NCI-H226 (cell line): ENCODE results near the gene MT1X.
"Not testable (repeated sequence)": the region's sequence is repeated elsewhere in the genome, so short reads cannot be mapped to it uniquely, and the experiment has no call there.

ENCODE experiments used
- DNase-seq: peaks from one replicate; pipeline ENCODE4 v3.0.0-alpha.2; 2015

The MT1X gene

GRCh38 chr16:56657555-56658326, 24.5 kb upstream of the MT1X start, which contains the start of gene MT1F:
Gene MT1F, plus strand, starts transcription at chr16:56657959. Its CDS starts 100 bp downstream, at chr16:56658059.
- peak; percentile 72 for DNase-seq

- no peak for DNase-seq
These were observed 23.9 kb upstream of the MT1X start for GRCh38 chr16:56658327-56658875.

DNA sequence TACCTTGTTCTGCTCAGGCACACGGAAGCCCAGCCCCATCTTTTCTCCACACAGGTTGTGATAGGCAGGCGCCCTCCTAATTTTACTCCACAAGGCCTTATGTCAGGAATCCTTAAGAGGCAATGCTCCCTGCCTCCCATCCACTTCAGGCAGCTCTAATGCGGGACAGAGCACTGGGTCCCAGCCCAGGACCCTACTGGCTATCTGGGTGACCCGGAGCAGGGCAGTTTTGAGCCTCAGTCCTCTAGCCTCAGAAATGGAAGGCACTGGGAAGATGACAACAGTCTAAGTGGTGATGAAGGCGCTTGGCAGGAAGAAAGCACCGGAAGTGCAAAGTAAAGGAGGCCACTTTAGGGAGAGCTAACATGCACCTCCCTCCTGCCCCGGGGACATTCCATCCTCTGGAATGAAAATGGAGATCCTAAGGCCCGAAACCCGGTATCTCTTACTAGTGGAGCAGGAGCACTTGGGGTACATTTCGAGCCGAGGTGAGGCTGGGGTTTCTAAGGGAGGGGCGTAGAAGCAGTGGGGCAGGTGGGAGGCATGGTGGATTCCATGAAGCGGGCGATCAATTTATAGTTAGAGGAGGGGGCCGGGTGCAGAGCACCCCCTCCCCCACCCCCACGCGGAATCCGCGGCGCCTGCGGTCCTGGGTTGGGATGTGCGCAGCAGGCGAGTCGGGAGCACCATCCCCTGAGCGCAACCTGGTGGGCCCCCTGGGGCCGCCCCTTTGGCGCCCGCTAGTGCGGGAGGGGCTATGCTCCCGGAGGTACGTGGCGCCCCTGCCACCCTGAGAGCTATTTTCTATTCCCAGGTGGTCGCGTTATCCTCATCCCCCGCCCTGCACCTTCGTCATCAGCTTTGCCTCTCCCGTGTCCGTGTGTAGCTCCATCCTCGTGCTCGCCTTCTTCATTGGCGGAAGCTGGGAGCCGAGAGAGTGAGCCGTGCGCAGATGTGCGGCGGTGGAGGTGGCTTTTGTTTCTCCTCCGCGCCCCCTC, 19.6 kb upstream of the MT1X start:
- no peak for DNase-seq

DNA sequence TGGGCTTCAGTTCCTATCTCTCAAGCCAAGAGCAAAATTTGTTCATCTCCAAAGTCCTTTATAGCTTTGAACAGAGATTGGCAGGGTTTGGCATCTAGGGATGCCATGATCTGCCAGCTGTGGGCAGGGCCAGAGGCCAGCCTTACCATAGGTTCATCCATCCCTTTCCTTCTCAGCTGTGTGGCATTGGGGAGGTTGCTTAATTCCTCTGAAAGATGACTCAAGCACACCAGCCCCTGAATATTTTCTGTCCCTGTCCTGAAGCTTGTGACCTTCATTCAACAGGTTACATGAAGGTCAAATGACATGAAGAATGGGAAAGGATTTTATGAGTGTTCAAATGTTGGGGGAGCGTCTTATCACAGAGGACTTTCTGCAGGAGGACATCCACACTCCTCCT, 17.8 kb upstream of the MT1X start:
- no peak for DNase-seq

DNA sequence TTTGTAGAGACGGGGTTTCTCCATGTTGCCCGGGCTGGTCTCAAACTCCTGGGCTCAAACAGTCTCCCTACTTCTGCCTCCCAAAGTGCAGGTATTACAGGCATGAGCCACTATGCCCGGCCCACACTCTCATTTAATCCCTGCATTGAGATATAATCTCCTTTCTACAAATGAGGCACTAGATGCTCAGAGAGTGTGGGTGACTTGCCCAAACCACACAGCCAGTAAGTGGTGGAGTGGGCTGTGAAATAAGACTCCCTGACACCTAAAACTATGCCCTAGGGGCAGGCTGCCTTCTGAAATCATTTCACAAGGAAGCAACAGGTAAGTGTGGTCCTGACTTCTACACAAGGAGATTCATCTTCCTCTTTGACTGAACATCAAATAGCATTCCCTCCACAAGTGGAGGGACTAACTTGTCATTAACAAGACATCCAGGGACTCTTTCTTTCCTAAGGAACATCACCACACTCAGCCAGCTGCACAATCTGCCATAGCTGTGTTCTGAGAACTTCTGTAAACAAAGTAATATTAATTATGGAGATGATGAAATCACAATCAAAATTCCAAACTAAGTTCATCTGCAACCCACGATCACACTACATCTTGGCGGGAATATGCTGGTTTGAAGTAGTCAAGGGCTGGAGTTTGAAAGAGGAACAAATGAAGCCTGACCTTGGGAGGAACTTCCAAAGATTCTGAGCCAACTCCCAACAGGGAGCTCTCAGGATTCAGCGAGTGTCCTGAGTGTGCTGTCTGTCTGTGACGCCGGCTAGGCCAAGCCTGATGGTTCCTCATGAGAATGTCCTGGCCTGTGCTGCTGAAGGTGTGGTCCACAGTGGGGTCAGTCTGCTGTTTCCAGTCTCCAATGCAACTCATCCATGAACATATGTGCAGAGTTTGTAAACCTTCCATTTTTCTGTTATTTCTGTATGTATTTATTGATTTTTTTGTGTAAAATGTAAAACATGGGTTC, 16.7 kb upstream of the MT1X start:
- DNase-seq, result not testable (repeated sequence)

GRCh38 chr16:56667581-56668571, 14.4 kb upstream of the MT1X start, which contains the start of gene MT1G:
Gene MT1G, minus strand, starts transcription at chr16:56668065. Its CDS starts 72 bp downstream, at chr16:56667993.
- DNase-seq, result no peak

DNA sequence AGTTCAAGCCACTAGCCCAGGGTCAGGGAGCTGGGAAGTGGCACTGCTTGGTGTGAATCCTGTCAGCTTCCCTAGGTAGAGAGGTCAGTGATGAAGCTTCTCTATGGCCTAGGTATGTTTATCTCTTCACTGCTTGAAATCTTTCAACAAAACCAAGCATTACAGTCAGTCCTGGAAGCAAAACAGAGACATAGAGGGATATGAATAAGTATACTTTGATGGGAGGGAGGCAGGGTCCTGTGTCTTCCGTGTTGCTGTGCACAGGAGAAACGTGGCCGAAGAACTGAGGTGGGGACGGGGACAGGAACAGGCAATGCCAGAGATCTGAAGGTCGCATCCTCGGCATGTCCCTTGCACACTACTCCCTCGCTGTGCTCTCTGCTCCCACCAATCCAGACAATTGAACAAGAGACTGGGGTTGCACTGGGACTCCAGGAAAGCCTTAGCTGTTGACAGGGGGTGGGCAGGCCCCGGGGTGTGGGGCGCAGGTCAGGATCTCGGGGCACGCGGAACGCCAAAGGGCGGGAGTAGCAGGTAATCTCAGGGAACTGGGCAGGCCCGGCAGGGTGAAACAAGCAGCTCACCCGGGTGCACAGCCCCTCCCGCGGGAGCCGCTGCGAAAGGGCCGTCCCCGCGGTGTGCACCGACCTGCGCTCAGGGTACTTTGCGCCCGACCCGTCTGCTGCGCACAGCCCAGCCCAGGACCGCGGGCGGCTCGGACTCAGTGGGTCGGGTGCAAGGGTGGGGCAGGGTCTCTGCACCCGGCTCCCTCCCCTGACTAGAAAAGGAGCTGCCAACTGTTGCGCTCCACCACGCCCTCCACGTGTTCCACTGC, 13.0 kb upstream of the MT1X start, which contains the start of gene MT1H:
MT1H (plus strand) TSS at position 810 of the 835 bp plus-strand sequence. CDS start 71 bp downstream, outside the sequence.
- no peak for DNase-seq

GRCh38 chr16:56669840-56670619, 12.2 kb upstream of the MT1X start:
- no peak for DNase-seq

DNA sequence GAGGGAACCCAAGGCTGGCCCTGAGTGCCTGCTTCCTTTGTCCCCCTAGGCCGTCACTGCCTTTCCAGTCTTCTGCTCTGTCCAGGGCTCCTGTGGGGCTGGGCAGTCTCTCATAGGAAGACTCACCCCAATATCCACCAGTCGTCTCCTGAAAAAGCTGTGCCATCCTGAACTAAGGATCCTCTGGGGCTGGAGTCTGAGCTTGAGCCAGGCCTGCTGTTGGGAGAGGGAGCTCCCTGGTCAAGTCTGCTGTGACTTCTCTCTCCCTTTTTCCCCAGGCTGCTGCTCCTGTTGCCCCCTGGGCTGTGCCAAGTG, 11.7 kb upstream of the MT1X start:
- DNase-seq, result no peak

DNA sequence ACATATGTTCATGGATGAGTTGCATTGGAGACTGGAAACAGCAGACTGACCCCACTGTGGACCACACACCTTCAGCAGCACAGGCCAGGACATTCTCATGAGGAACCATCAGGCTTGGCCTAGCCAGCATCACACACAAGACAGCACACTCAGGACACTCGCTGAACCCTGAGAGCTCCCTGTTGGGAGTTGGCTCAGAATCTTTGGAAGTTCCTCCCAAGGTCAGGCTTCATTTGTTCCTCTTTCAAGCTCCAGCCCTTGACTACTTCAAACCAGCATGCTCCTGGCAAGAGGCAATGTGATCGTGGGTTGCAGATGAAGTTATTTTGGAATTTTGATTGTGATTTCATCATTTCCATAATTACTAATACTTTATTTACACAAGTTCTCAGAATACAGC, 10.6 kb upstream of the MT1X start:
- not testable (repeated sequence) for DNase-seq

- not testable (repeated sequence) for DNase-seq
These were observed 10.1 kb upstream of the MT1X start for GRCh38 chr16:56672171-56672570.

- DNase-seq, result no peak
These were observed 9.3 kb upstream of the MT1X start for GRCh38 chr16:56672761-56673536.

DNA sequence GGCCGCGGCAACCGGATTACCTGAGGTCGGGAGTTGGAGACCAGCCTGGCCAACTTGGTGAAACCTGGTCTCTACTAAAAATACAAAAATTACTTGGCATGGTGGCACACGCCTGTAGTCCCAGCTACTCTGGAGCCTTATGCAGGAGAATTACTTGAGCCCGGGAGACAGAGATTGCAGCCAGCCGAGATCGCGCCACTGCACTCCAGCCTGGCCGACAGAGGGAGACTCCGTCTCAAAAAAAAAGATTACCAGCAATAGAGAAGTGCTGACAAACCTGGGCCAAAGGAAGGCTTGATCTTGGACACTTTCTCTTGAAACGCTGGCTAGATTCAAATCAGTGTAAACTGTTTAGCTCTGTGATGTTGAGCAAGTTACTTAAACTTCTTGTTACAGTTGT, 8.3 kb upstream of the MT1X start:
- no peak for DNase-seq

DNA sequence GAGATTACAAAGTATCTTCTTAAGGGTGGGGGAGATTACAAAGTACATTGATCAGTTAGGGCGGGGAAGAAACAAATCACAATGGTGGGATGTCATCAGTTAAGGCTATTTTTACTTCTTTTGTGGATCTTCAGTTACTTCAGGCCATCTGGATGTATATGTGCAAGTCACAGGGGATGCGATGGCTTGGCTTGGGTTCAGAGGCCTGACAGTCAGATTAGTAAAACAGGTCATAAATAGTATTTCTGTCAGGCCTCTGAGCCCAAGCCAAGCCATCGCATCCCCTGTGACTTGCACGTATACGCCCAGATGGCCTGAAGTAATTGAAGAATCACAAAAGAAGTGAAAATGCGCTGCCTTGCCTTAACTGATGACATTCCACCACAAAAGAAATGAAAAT, 7.7 kb upstream of the MT1X start:
- not testable (repeated sequence) for DNase-seq

- DNase-seq, result no peak
These were observed 6.5 kb upstream of the MT1X start for GRCh38 chr16:56675685-56676210.

DNA sequence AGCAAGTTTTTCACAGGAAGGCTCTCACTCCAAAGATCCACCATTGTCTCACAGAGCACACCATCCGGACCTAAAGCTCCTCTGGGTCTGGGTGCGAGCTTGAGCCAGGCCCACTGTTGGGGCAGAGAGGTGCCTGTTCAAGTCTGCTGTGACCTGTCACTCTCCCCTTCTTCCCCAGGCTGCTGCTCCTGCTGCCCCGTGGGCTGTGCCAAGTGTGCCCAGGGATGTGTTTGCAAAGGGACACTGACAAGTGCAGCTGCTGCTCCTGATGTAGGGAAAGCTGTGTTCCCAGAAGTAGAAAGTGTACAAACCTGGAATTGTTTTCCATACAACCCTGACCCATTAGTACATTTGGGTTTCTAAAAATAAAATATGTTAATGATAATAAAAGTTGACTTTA, 4.8 kb upstream of the MT1X start:
- no peak for DNase-seq

GRCh38 chr16:56679078-56679730, 3.1 kb upstream of the MT1X start:
- DNase-seq, result no peak
